HepG2 (cell line): ENCODE results near the gene SERPIND1. TPM values are rescaled to one million over a fixed set of nuclear protein-coding genes. Genes with fewer than 3 reads are reported as not detected.

ENCODE experiments used
- ATF1 ChIP-seq: IDR thresholded peaks from 2 replicates; pipeline ENCODE4 v1.6.1; 2016; ENCODE audit warnings: mild to moderate bottlenecking, control low read depth
- CBX1 ChIP-seq: IDR thresholded peaks from one replicate; pipeline ENCODE4 v1.6.1; 2016; ENCODE audit warnings: antibody characterized with exemption, low read depth
- DNMT1 ChIP-seq: sonication (generic); formaldehyde crosslinking; IDR thresholded peaks from 2 replicates; pipeline ENCODE4 v1.5.1; 2020; ENCODE audit warnings: mild to moderate bottlenecking, missing genetic modification reagents
- GABPA ChIP-seq, 2 experiments: IDR thresholded peaks; 2 replicates each; pipeline ENCODE4 v1.6.1; 2011 to 2016; ENCODE audit warnings: low read depth in 2 of 2, low read length in 1 of 2, missing biosample characterization in 1 of 2, missing genetic modification characterization in 1 of 2
- GLI4 ChIP-seq: sonication (generic); formaldehyde crosslinking; IDR thresholded peaks from 2 replicates; pipeline ENCODE4 v1.5.1; 2020; ENCODE audit warnings: missing genetic modification reagents, mild to moderate bottlenecking, moderate library complexity, borderline replicate concordance
- HMGA1 ChIP-seq: sonication (generic); formaldehyde crosslinking; conservative IDR thresholded peaks from 2 replicates; pipeline ENCODE4 v1.4.0; 2020; ENCODE audit warnings: missing genetic modification reagents
- KLF11 ChIP-seq: IDR thresholded peaks from 2 replicates; pipeline ENCODE4 v1.6.1; 2016; ENCODE audit warnings: missing compliant biosample characterization
- MED1 ChIP-seq: sonication (generic); formaldehyde crosslinking; IDR thresholded peaks from 2 replicates; pipeline ENCODE4 v1.4.0; 2020; ENCODE audit warnings: missing genetic modification reagents
- SRY ChIP-seq: sonication (generic); formaldehyde crosslinking; IDR thresholded peaks from 2 replicates; pipeline ENCODE4 v1.8.0; 2022; ENCODE audit warnings: mild to moderate bottlenecking, missing genetic modification reagents
- THAP11 ChIP-seq: IDR thresholded peaks from 2 replicates; pipeline ENCODE4 v1.6.1; 2016; ENCODE audit warnings: missing biosample characterization, missing genetic modification reagents
- TRIM24 ChIP-seq: sonication (generic); formaldehyde crosslinking; IDR thresholded peaks from 2 replicates; pipeline ENCODE4 v1.8.0; 2022; ENCODE audit warnings: mild to moderate bottlenecking, missing genetic modification reagents
- ZBTB38 ChIP-seq: sonication (generic); formaldehyde crosslinking; IDR thresholded peaks from 2 replicates; pipeline ENCODE4 v1.5.1; 2020; ENCODE audit warnings: mild to moderate bottlenecking, missing genetic modification reagents
- ZNF30 ChIP-seq: sonication (generic); formaldehyde crosslinking; IDR thresholded peaks from 2 replicates; pipeline ENCODE4 v1.5.0; 2020; ENCODE audit warnings: mild to moderate bottlenecking, missing genetic modification reagents
- ZNF446 ChIP-seq: sonication (generic); formaldehyde crosslinking; IDR thresholded peaks from 2 replicates; pipeline ENCODE4 v1.5.0; 2020; ENCODE audit warnings: mild to moderate bottlenecking, missing genetic modification reagents
- ZNF557 ChIP-seq: sonication (generic); formaldehyde crosslinking; IDR thresholded peaks from 2 replicates; pipeline ENCODE4 v1.4.0; 2020; ENCODE audit warnings: missing genetic modification reagents
- ZNF878 ChIP-seq: sonication (generic); formaldehyde crosslinking; IDR thresholded peaks from 2 replicates; pipeline ENCODE4 v1.8.1; 2023; ENCODE audit warnings: mild to moderate bottlenecking, missing genetic modification reagents, moderate library complexity
- polyA plus RNA-seq, 8 experiments: library from polyadenylated mRNA; depleted of rRNA in 3 of 8; stranded (reverse) in 7 of 8; unstranded in 1 of 8; fragments of >200 nt; fragmentation: Illumina TruSeq in 4 of 8; extraction: Trizol in 4 of 8; gene quantifications; 2 replicates each; pipeline versions ENCODE4 v1.2.1 to v1.2.3, GENCODE V29; 2011 to 2016; ENCODE audit warnings: low read depth in 4 of 8, missing spikeins in 1 of 8, mixed read lengths in 1 of 8; ENCODE audit not compliant: insufficient read depth in 1 of 8
- total RNA-seq, 5 experiments: library from RNA; depleted of rRNA; stranded (reverse); fragments of >200 nt; fragmentation: Illumina TruSeq; extraction: Trizol; gene quantifications; 2 replicates each; pipeline ENCODE4 v1.2.3, GENCODE V29; 2016; ENCODE audit warnings: low read depth in 1 of 5
- TF ChIP-seq, protein P1 (sequence below): sonication (generic); formaldehyde crosslinking; IDR thresholded peaks from 2 replicates; pipeline ENCODE4 v1.5.1; 2020; ENCODE audit warnings: mild to moderate bottlenecking, missing genetic modification reagents, borderline replicate concordance
- TF ChIP-seq, protein P2 (sequence below): sonication (generic); formaldehyde crosslinking; IDR thresholded peaks from 2 replicates; pipeline ENCODE4 v1.9.0; 2021; ENCODE audit warnings: missing genetic modification reagents, mild to moderate bottlenecking, borderline replicate concordance
- TF ChIP-seq, protein P3 (sequence below): IDR thresholded peaks from 2 replicates; pipeline ENCODE4 v1.6.1; 2012; ENCODE audit warnings: low read length, improper control_type of control experiment
- TF ChIP-seq, protein P4 (sequence below): IDR thresholded peaks from 2 replicates; pipeline ENCODE4 v1.6.1; 2016
- TF ChIP-seq, protein P5 (sequence below): IDR thresholded peaks from 2 replicates; pipeline ENCODE4 v1.6.1; 2016; ENCODE audit warnings: missing biosample characterization, missing genetic modification reagents, low read depth

SERPIND1 gene
- total and polyA plus RNA-seq, 2 of the 13 experiments (the other 11 are each of a cell fraction or from before 2014, with no cell fraction given) = 111 to 350 TPM

DNA sequence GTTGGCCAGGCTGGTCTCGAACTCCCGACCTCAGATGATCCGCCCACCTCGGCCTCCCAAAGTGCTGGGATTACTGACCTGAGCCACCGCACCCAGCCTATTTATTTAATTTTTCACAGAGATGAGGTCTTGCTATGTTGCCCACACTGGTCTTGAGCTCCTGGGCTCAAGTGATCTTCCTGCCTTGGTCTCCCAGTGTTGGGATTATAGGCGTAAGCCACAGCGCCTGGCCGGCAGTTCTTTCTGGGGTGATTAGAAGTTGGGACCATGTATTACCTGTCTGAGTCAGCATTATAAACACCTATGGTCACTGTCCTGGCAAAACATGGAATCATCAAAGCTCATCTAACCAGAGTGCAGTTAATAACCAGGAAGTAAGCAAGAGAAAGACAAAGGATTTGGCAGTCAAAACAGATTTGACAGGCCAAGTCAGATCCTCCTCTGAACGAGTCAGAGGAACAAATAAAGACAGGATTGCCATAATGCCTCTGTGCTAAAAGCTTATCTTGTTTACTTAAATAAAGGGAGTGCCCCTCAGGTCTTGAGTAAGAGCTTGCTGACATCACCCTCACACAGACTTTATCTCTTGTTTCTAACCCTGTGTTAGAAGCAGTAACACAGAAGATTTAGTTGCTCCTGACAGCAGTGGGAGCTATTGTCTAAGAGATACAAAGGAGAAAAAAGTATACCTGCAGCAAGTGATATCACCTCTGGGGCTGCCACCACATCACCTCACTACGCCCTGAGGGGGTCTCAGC is 3.7 kb downstream of the SERPIND1 start (continued):
- TF ChIP-seq SRY (CRISPR knock-in tag) = no peak
- TF ChIP-seq ZNF878 (CRISPR knock-in tag) = peak; percentile 79; the same call in 1 of the 2 replicates
- TF ChIP-seq, protein P1, sequence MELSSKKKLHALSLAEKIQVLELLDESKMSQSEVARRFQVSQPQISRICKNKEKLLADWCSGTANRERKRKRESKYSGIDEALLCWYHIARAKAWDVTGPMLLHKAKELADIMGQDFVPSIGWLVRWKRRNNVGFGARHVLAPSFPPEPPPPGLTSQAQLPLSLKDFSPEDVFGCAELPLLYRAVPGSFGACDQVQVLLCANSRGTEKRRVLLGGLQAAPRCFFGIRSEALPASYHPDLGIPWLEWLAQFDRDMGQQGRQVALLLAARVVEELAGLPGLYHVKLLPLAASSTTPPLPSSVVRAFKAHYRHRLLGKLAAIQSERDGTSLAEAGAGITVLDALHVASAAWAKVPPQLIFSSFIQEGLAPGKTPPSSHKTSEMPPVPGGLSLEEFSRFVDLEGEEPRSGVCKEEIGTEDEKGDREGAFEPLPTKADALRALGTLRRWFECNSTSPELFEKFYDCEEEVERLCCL (CRISPR knock-in tag) = no peak
- TF ChIP-seq, protein P2, sequence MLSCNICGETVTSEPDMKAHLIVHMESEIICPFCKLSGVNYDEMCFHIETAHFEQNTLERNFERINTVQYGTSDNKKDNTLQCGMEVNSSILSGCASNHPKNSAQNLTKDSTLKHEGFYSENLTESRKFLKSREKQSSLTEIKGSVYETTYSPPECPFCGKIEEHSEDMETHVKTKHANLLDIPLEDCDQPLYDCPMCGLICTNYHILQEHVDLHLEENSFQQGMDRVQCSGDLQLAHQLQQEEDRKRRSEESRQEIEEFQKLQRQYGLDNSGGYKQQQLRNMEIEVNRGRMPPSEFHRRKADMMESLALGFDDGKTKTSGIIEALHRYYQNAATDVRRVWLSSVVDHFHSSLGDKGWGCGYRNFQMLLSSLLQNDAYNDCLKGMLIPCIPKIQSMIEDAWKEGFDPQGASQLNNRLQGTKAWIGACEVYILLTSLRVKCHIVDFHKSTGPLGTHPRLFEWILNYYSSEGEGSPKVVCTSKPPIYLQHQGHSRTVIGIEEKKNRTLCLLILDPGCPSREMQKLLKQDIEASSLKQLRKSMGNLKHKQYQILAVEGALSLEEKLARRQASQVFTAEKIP (CRISPR knock-in tag) = no peak
- no peak for TF ChIP-seq HMGA1 (CRISPR knock-in tag)
- no peak for TF ChIP-seq TRIM24 (CRISPR knock-in tag)
- peak; percentile 73 for TF ChIP-seq THAP11 (CRISPR knock-in tag)
- TF ChIP-seq, protein P3, sequence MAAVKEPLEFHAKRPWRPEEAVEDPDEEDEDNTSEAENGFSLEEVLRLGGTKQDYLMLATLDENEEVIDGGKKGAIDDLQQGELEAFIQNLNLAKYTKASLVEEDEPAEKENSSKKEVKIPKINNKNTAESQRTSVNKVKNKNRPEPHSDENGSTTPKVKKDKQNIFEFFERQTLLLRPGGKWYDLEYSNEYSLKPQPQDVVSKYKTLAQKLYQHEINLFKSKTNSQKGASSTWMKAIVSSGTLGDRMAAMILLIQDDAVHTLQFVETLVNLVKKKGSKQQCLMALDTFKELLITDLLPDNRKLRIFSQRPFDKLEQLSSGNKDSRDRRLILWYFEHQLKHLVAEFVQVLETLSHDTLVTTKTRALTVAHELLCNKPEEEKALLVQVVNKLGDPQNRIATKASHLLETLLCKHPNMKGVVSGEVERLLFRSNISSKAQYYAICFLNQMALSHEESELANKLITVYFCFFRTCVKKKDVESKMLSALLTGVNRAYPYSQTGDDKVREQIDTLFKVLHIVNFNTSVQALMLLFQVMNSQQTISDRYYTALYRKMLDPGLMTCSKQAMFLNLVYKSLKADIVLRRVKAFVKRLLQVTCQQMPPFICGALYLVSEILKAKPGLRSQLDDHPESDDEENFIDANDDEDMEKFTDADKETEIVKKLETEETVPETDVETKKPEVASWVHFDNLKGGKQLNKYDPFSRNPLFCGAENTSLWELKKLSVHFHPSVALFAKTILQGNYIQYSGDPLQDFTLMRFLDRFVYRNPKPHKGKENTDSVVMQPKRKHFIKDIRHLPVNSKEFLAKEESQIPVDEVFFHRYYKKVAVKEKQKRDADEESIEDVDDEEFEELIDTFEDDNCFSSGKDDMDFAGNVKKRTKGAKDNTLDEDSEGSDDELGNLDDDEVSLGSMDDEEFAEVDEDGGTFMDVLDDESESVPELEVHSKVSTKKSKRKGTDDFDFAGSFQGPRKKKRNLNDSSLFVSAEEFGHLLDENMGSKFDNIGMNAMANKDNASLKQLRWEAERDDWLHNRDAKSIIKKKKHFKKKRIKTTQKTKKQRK = no peak
- TF ChIP-seq CBX1 = no peak
- no peak; the same call in 1 of the 2 replicates for TF ChIP-seq ZBTB38 (CRISPR knock-in tag)
- TF ChIP-seq ZNF30 = no peak
- TF ChIP-seq ZNF557 (CRISPR knock-in tag) = no peak
- TF ChIP-seq GLI4 = no peak
- TF ChIP-seq KLF11 (CRISPR knock-in tag) = no peak
- TF ChIP-seq ATF1 (CRISPR knock-in tag) = peak; percentile 79
- TF ChIP-seq, protein P4, sequence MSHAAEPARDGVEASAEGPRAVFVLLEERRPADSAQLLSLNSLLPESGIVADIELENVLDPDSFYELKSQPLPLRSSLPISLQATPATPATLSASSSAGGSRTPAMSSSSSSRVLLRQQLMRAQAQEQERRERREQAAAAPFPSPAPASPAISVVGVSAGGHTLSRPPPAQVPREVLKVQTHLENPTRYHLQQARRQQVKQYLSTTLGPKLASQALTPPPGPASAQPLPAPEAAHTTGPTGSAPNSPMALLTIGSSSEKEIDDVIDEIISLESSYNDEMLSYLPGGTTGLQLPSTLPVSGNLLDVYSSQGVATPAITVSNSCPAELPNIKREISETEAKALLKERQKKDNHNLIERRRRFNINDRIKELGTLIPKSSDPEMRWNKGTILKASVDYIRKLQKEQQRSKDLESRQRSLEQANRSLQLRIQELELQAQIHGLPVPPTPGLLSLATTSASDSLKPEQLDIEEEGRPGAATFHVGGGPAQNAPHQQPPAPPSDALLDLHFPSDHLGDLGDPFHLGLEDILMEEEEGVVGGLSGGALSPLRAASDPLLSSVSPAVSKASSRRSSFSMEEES (CRISPR knock-in tag) = peak; percentile 77
- TF ChIP-seq ZNF446 (CRISPR knock-in tag) = no peak
- TF ChIP-seq, protein P5, sequence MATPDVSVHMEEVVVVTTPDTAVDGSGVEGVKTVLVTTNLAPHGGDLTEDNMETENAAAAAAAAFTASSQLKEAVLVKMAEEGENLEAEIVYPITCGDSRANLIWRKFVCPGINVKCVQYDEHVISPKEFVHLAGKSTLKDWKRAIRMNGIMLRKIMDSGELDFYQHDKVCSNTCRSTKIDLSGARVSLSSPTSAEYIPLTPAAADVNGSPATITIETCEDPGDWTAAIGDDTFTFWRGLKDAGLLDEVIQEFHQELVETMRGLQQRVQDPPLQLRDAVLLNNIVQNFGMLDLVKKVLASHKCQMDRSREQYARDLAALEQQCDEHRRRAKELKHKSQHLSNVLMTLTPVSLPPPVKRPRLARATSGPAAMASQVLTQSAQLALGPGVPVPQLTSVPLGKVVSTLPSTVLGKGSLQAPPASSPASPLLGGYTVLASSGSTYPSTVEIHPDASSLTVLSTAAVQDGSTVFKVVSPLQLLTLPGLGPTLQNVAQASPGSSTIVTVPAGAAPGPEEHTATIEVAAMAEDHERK = 0 out of 2 replicates have a peak, but pooled peaks have one; percentile 28
- no peak for TF ChIP-seq DNMT1
- TF ChIP-seq GABPA (IDR thresholded peaks at IDR 0.05; ENCODE audit: low read depth, low read length) = no peak
- no peak for TF ChIP-seq GABPA (CRISPR knock-in tag; IDR thresholded peaks at IDR 0.05; ENCODE audit: low read depth)
- peak; percentile 97 for TF ChIP-seq MED1 (CRISPR knock-in tag)
